HUES64 (cell line): ENCODE results near the gene MRPS27.

Experiments used
- H3K27ac ChIP-seq: 2 replicates; pipeline ENCODE4 v1.7.0; 2013; ENCODE audit warnings: low read depth, low read length, inconsistent platforms
- H3K27me3 ChIP-seq: 2 replicates; pipeline ENCODE4 v1.6.1; 2013; ENCODE audit warnings: mild to moderate bottlenecking, low read length; ENCODE audit not compliant: insufficient read depth
- H3K36me3 ChIP-seq: 2 replicates; pipeline ENCODE4 v1.6.1; 2013; ENCODE audit warnings: mild to moderate bottlenecking, low read length; ENCODE audit not compliant: insufficient read depth
- H3K4me1 ChIP-seq: 2 replicates; pipeline ENCODE4 v1.6.1; 2013; ENCODE audit warnings: mild to moderate bottlenecking, low read length, moderate library complexity; ENCODE audit not compliant: insufficient read depth
- H3K4me3 ChIP-seq: 2 replicates; pipeline ENCODE4 v1.5.1; 2013; ENCODE audit warnings: mild to moderate bottlenecking, low read length, moderate library complexity
- H3K9ac ChIP-seq: 2 replicates; pipeline ENCODE4 v1.6.1; 2013; ENCODE audit warnings: mild to moderate bottlenecking, low read depth, low read length
- H3K9me3 ChIP-seq: 2 replicates; pipeline ENCODE4 v1.6.1; 2013; ENCODE audit warnings: low read depth, low read length; ENCODE audit not compliant: insufficient read depth
- WGBS: fragments of 150-250, 120-280 bp; methylation state at CpG from one replicate; pipeline ENCODE4 v1.1.7; 2013; ENCODE audit warnings: missing lambda C conversion rate; 5-methylcytosine and 5-hydroxymethylcytosine counted together

Gene MRPS27

DNA sequence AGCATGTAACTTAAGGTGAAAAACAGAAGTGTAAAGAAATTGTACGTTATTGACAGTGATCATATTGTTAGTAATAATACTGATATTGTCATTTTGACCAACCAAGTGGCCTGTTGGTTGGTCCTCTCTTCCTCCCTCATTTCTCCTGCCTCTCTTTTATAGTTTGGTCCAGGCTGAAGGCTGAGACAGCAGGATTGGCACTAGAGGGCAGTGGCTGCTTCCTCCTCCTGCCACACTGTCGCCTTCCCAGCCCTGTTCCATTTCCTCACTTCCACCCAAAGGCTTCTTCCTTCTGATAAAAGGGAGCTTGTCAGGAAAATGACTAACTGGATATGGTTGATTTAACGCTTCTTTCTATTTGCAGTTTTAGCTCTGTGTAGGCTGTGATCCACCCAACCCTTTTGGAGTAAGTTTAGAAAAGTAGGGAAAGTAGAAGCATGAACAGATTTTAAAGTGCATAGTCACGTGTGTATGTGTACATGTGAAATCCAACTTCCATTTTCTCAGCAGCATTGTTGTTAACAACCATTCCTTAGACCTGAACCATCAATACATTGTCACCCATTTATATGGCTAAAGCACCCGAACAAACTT is 35.8 kb upstream of the MRPS27 start:
- Histone ChIP-seq H3K9me3 (no peaks in the 10 kb centered on the region), H3K27ac (no peak overlapping the region), H3K27me3 (no peaks in the 10 kb centered on the region), H3K9ac (no peak overlapping the region), H3K36me3 (peaks cover 25% of the 10 kb centered on the region), H3K4me3 (no peak overlapping the region), H3K4me1 (no peaks in the 10 kb centered on the region)
- WGBS = 80% methylated on average over 5 of the region's 5 CpGs

- H3K9ac ChIP-seq = no peak overlapping the region
- H3K27me3 ChIP-seq = no peaks in the 10 kb centered on the region
These were observed 33.0 kb upstream of the MRPS27 start for GRCh38 chr5:72353046-72353445.

DNA sequence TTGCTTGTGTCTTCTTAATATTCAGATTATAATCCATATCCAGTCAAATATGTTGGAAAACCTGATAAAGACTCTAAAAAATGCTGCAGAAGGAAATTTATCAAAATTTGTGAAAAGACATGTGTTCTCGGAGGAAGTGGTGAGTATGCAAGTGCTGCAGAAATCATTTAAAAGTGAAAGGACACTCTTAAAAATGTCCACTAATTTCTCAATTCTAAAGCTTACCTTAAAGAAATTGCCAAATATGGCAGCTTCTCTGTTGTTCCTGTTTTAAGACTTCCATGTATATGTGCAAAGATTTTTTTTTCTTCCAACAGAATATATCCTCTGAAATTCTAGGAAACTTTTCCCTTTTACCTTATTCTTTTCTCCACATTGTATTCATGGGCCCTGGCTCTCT is 32.6 kb upstream of the MRPS27 start:
- Histone ChIP-seq H3K9ac (no peak overlapping the region), H3K27me3 (no peaks in the 10 kb centered on the region), H3K9me3 (no peaks in the 10 kb centered on the region), H3K4me1 (no peaks in the 10 kb centered on the region), H3K27ac (no peak overlapping the region), H3K36me3 (0 out of 2 replicates have a peak, but pooled peaks cover 1% of the 10 kb centered on the region), H3K4me3 (no peak overlapping the region)
- WGBS = 87% methylated on average over 1 of the region's 1 CpG

More at GRCh38 chr5:72353046-72353445, 33.0 kb upstream of the MRPS27 start:
- no peak overlapping the region for H3K4me3 ChIP-seq
- H3K4me1 ChIP-seq = no peaks in the 10 kb centered on the region
- H3K9me3 ChIP-seq = no peaks in the 10 kb centered on the region
- H3K27ac ChIP-seq = no peak overlapping the region
- H3K36me3 ChIP-seq = no peaks in the 10 kb centered on the region

GRCh38 chr5:72351376-72351775 is 31.3 kb upstream of the MRPS27 start:
- 97% methylated on average over 2 of the region's 2 CpGs for WGBS
- no peaks in the 10 kb centered on the region for H3K9me3 ChIP-seq
- H3K9ac ChIP-seq = no peak overlapping the region
- H3K4me1 ChIP-seq = no peaks in the 10 kb centered on the region
- H3K36me3 ChIP-seq = 0 out of 2 replicates have a peak, but pooled peaks cover 2% of the 10 kb centered on the region
- no peak overlapping the region for H3K27ac ChIP-seq
- H3K4me3 ChIP-seq = no peak overlapping the region
- no peaks in the 10 kb centered on the region for H3K27me3 ChIP-seq

- WGBS = 86% methylated on average over 3 of the region's 4 CpGs
- Histone ChIP-seq H3K27ac (no peak overlapping the region), H3K4me3 (no peak overlapping the region)
These were observed 27.8 kb upstream of the MRPS27 start for GRCh38 chr5:72347801-72348308.

DNA sequence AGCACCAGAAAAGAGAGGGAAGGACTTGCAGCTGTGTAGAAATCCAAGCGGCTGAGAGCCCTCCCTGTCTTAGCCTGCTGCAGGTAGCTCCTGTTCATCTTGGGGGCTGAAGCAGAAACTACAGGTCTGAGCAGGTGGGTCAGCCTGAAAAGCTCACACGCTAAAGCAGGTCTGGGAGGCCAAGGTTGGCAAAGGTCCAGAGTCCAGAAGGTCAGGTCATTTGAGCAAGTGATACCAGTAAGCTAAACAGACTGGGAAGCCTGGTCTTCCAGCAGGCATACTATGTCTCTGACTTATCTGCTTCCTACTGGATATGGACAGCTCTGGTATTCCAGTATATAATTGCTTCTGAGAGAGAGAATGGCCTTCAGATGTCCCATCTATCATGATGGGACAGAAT is 26.4 kb upstream of the MRPS27 start:
- Histone ChIP-seq H3K9ac (no peak overlapping the region), H3K4me3 (no peak overlapping the region), H3K27ac (no peak overlapping the region), H3K4me1 (no peaks in the 10 kb centered on the region), H3K27me3 (no peaks in the 10 kb centered on the region), H3K9me3 (no peaks in the 10 kb centered on the region), H3K36me3 (peaks cover 31% of the 10 kb centered on the region)
- WGBS = 95% methylated on average over 2 of the region's 2 CpGs

More at GRCh38 chr5:72347801-72348308, 27.8 kb upstream of the MRPS27 start:
- no peaks in the 10 kb centered on the region for H3K27me3 ChIP-seq
- no peaks in the 10 kb centered on the region for H3K9me3 ChIP-seq
- H3K4me1 ChIP-seq = no peaks in the 10 kb centered on the region
- peaks cover 24% of the 10 kb centered on the region for H3K36me3 ChIP-seq
- no peak overlapping the region for H3K9ac ChIP-seq

DNA sequence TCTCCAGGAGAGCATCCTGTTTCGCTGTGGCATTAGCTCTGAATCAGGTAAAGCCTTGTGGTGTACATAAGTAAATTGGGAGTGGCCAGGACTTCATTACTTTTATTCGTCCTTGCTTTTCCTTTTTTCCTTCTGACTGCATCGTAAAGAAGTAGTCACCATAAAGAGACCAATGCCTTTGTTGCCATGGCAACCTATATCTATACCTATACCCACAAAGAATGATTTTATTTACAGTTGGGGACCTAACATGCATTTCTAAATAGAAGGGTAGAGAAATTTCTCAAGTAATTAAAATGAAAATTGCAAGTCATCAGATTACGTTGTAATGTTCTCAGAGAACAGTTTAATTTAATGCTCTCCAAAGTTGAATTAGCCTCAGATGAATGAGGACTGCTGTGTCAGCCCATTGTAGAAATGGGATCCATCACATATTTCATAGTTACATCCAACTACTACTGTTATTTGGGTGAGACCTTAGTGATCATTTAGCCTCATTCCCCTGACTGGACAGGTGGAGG is 18.7 kb upstream of the MRPS27 start:
- 95% methylated on average over 4 of the region's 4 CpGs for WGBS
- peaks cover 66% of the 10 kb centered on the region for H3K36me3 ChIP-seq

GRCh38 chr5:72337159-72337558 is 17.1 kb upstream of the MRPS27 start:
- H3K36me3 ChIP-seq = peaks cover 61% of the 10 kb centered on the region
- no peak overlapping the region for H3K27ac ChIP-seq
- WGBS = 98% methylated on average over 1 of the region's 1 CpG
- no peaks in the 10 kb centered on the region for H3K9me3 ChIP-seq
- no peaks in the 10 kb centered on the region for H3K27me3 ChIP-seq
- H3K4me1 ChIP-seq = no peaks in the 10 kb centered on the region
- no peak overlapping the region for H3K4me3 ChIP-seq
- no peak overlapping the region for H3K9ac ChIP-seq

More for the DNA sequence above, 18.7 kb upstream of the MRPS27 start:
- no peak overlapping the region for H3K27ac ChIP-seq
- H3K9ac ChIP-seq = no peak overlapping the region
- no peak overlapping the region for H3K4me3 ChIP-seq
- no peaks in the 10 kb centered on the region for H3K27me3 ChIP-seq
- H3K9me3 ChIP-seq = no peaks in the 10 kb centered on the region
- no peaks in the 10 kb centered on the region for H3K4me1 ChIP-seq

DNA sequence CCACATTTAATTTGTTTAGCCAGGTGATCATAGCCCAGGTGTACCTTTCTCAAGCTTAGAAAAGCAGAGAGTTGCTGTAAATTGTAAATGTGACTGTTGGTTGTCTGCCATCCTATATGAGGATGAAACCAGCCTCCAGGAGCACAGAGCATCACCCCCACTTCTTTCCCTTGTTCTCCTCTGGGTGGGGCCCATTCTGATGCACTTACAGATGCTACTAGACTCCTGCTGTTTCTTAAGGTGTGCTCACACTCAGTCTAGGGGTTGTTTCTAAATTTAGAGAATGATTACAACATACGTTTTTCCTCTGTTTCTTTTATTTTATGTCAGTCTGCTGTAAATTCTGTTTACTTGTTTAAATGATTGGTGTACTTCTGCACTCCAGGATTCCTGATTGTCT is 10.7 kb upstream of the MRPS27 start:
- Histone ChIP-seq H3K9ac (no peak overlapping the region), H3K9me3 (no peaks in the 10 kb centered on the region), H3K4me1 (peaks cover 3% of the 10 kb centered on the region; the same call in 1 of the 2 replicates), H3K27ac (no peak overlapping the region), H3K4me3 (no peak overlapping the region), H3K36me3 (peaks cover 79% of the 10 kb centered on the region), H3K27me3 (no peaks in the 10 kb centered on the region)
- WGBS = 100% methylated on average over 1 of the region's 1 CpG

GRCh38 chr5:72328172-72328571 is 8.1 kb upstream of the MRPS27 start:
- Histone ChIP-seq H3K4me1 (peaks cover 3% of the 10 kb centered on the region; the same call in 1 of the 2 replicates), H3K9ac (no peak overlapping the region), H3K36me3 (peaks cover 86% of the 10 kb centered on the region), H3K27ac (no peak overlapping the region), H3K4me3 (no peak overlapping the region), H3K9me3 (no peaks in the 10 kb centered on the region), H3K27me3 (no peaks in the 10 kb centered on the region)

DNA sequence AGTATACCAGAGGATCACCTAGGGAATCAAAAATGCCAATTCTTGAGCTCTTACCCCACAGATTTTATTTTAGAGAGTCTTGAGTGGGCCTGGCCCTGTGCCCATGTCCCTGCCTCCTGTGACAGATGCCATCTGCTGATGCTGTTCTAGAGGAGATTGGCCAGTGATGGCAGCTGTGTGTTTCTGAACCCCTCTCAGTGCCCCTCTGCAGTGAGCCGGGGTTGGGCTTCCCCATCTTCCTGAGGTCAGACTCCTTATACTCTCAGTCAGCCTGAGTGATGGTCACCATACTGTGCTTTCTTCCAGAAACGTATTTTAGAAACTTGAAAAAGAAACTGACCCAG is 6.2 kb upstream of the MRPS27 start:
- no peaks in the 10 kb centered on the region for H3K27me3 ChIP-seq
- H3K36me3 ChIP-seq = peaks cover 72% of the 10 kb centered on the region
- no peak overlapping the region for H3K9ac ChIP-seq
- no peaks in the 10 kb centered on the region for H3K9me3 ChIP-seq
- H3K4me3 ChIP-seq = no peak overlapping the region
- 98% methylated on average over 2 of the region's 2 CpGs for WGBS
- peaks cover 3% of the 10 kb centered on the region; the same call in 1 of the 2 replicates for H3K4me1 ChIP-seq
- H3K27ac ChIP-seq = no peak overlapping the region
